IMR-90 (cell line): Measurements from ENCODE around the gene AVPR2. TPM values are rescaled to one million over a fixed set of nuclear protein-coding genes. Genes with fewer than 3 reads are reported as not detected.

Experiments
- ATAC-seq: fragments of 200-7000 bp; cut with Tn5 transposase; 2 replicates; pipeline ENCODE4 v1.9.1; 2020; ENCODE audit warnings: low read depth, mild to moderate bottlenecking, moderate library complexity
- BruUV-seq: library from RNA; stranded (reverse); fragments of 400-500 nt; replicated peaks from 2 replicates; lab custom pipeline; 2021; lab: Mats Ljungman, UMichigan
- CTCF ChIA-PET: fragments of 300-600 bp; formaldehyde crosslinking; extraction: SDS; loops from one replicate; lab custom pipeline; 2021; ENCODE audit warnings: antibody characterized with exemption; lab: Yijun Ruan, JAX
- POLR2A ChIA-PET: fragments of 300-600 bp; sonication (Branson Sonifier 250); formaldehyde crosslinking; loops from one replicate; lab custom pipeline; 2022; ENCODE audit warnings: antibody characterized with exemption; ENCODE audit not compliant: unreplicated experiment; lab: Charles Lee
- DNase-seq: peaks from one replicate; pipeline ENCODE4 v3.0.0; 2013
- H2AFZ ChIP-seq: replicated peaks from 2 replicates; pipeline ENCODE3; 2013; ENCODE audit warnings: low read length, mild to moderate bottlenecking; ENCODE audit not compliant: poor library complexity
- H2AK5ac ChIP-seq: 2 replicates; pipeline ENCODE4 v1.6.1; 2013; ENCODE audit warnings: low read depth, low read length, inconsistent platforms
- H2AK9ac ChIP-seq: replicated peaks from 2 replicates; pipeline ENCODE3; 2013; ENCODE audit warnings: mild to moderate bottlenecking, low read depth, low read length, moderate library complexity; ENCODE audit not compliant: poor library complexity
- H2BK120ac ChIP-seq: 2 replicates; pipeline ENCODE4 v1.6.1; 2013; ENCODE audit warnings: low read depth, low read length, inconsistent platforms
- H2BK15ac ChIP-seq: 3 replicates; pipeline ENCODE4 v1.6.1; 2013; ENCODE audit warnings: low read depth, low read length, inconsistent platforms
- H2BK20ac ChIP-seq: 2 replicates; pipeline ENCODE4 v1.6.1; 2013; ENCODE audit warnings: low read depth, mild to moderate bottlenecking, inconsistent platforms, low read length, moderate library complexity
- H2BK5ac ChIP-seq: 2 replicates; pipeline ENCODE4 v1.6.1; 2013; ENCODE audit warnings: mild to moderate bottlenecking, low read depth, low read length, inconsistent platforms; ENCODE audit not compliant: poor library complexity, severe bottlenecking
- H3K14ac ChIP-seq: replicated peaks from 2 replicates; pipeline ENCODE4 v1.6.1; 2013; ENCODE audit warnings: low read depth, low read length, inconsistent platforms
- H3K18ac ChIP-seq: 2 replicates; pipeline ENCODE4 v1.6.1; 2013; ENCODE audit warnings: low read depth, low read length, control low read depth
- H3K23ac ChIP-seq: 2 replicates; pipeline ENCODE4 v1.6.1; 2013; ENCODE audit warnings: low read depth, low read length, inconsistent platforms
- H3K27ac ChIP-seq: 2 replicates; pipeline ENCODE4 v1.5.1; 2013; ENCODE audit warnings: mild to moderate bottlenecking, control low read depth, low read length; ENCODE audit not compliant: insufficient read depth
- H3K27me3 ChIP-seq: 2 replicates; pipeline ENCODE4 v1.6.1; 2013; ENCODE audit warnings: low read length; ENCODE audit not compliant: control insufficient read depth, insufficient read depth
- H3K36me3 ChIP-seq: 2 replicates; pipeline ENCODE4 v1.6.1; 2013; ENCODE audit warnings: low read length, mixed read lengths; ENCODE audit not compliant: control insufficient read depth, insufficient read depth
- H3K4ac ChIP-seq: 2 replicates; pipeline ENCODE4 v1.6.1; 2013; ENCODE audit warnings: low read depth, low read length, inconsistent platforms
- H3K4me1 ChIP-seq: 2 replicates; pipeline ENCODE4 v1.6.1; 2013; ENCODE audit warnings: low read length, mixed read lengths; ENCODE audit not compliant: control insufficient read depth, insufficient read depth
- H3K4me2 ChIP-seq: 2 replicates; pipeline ENCODE4 v1.6.1; 2013; ENCODE audit warnings: low read depth, mild to moderate bottlenecking, control low read depth, low read length, moderate library complexity
- H3K4me3 ChIP-seq: 2 replicates; pipeline ENCODE4 v1.5.1; 2013; ENCODE audit warnings: low read depth, mild to moderate bottlenecking, control low read depth, low read length, moderate library complexity; ENCODE audit not compliant: insufficient read depth
- H3K56ac ChIP-seq: 2 replicates; pipeline ENCODE4 v1.6.1; 2013; ENCODE audit warnings: low read length, inconsistent platforms; ENCODE audit not compliant: insufficient read depth; ENCODE audit errors: extremely low read depth
- H3K79me1 ChIP-seq, 2 experiments: 2 replicates each; pipeline ENCODE4 v1.6.1; 2013; ENCODE audit warnings: low read length in 2 of 2, inconsistent platforms in 1 of 2, low read depth in 1 of 2
- H3K9ac ChIP-seq: 2 replicates; pipeline ENCODE4 v1.6.1; 2013; ENCODE audit warnings: low read depth, low read length, control low read depth
- H3K9me1 ChIP-seq: 2 replicates; pipeline ENCODE4 v1.6.1; 2013; ENCODE audit warnings: low read length, inconsistent platforms; ENCODE audit not compliant: insufficient read depth
- H3K9me3 ChIP-seq: 2 replicates; pipeline ENCODE4 v1.6.1; 2013; ENCODE audit warnings: low read length; ENCODE audit not compliant: control insufficient read depth, insufficient read depth
- H4K20me1 ChIP-seq: 2 replicates; pipeline ENCODE4 v1.6.1; 2013; ENCODE audit warnings: low read length, inconsistent platforms; ENCODE audit not compliant: insufficient read depth
- H4K5ac ChIP-seq: 2 replicates; pipeline ENCODE4 v1.6.1; 2013; ENCODE audit warnings: mild to moderate bottlenecking, low read depth, low read length, control low read depth
- H4K8ac ChIP-seq, 2 experiments: 2 replicates each; pipeline ENCODE4 v1.6.1; 2013; ENCODE audit warnings: low read depth in 2 of 2, low read length in 2 of 2, control low read depth in 1 of 2, inconsistent platforms in 1 of 2
- H4K91ac ChIP-seq: 2 replicates; pipeline ENCODE4 v1.6.1; 2013; ENCODE audit warnings: low read depth, low read length, inconsistent platforms; ENCODE audit not compliant: insufficient read depth
- BHLHE40 ChIP-seq: fragments of 150-350 bp; IDR thresholded peaks from 2 replicates; pipeline ENCODE4 v1.6.1; 2016; ENCODE audit warnings: mild to moderate bottlenecking, low read depth, low read length
- CHD1 ChIP-seq: IDR thresholded peaks from 2 replicates; pipeline ENCODE4 v1.6.1; 2012; ENCODE audit warnings: low read depth, low read length, improper control_type of control experiment
- FOS ChIP-seq: fragments of 150-350 bp; IDR thresholded peaks from 2 replicates; pipeline ENCODE4 v1.6.1; 2016; ENCODE audit warnings: low read depth, low read length
- MAFK ChIP-seq: IDR thresholded peaks from 2 replicates; pipeline ENCODE4 v1.6.1; 2012; ENCODE audit warnings: low read depth, low read length, improper control_type of control experiment
- MAZ ChIP-seq: IDR thresholded peaks from 2 replicates; pipeline ENCODE4 v1.6.1; 2012; ENCODE audit warnings: low read depth, mild to moderate bottlenecking, low read length, improper control_type of control experiment, moderate library complexity, borderline replicate concordance
- MXI1 ChIP-seq: IDR thresholded peaks from 2 replicates; pipeline ENCODE4 v1.6.1; 2012; ENCODE audit warnings: low read depth, mild to moderate bottlenecking, low read length, moderate library complexity, borderline replicate concordance
- NFE2L2 ChIP-seq: fragments of 150-350 bp; IDR thresholded peaks from 2 replicates; pipeline ENCODE4 v1.6.1; 2016; ENCODE audit warnings: low read depth, mild to moderate bottlenecking, low read length
- POLR2A ChIP-seq: IDR thresholded peaks from 2 replicates; pipeline ENCODE4 v1.6.1; 2012; ENCODE audit warnings: mild to moderate bottlenecking, low read depth, low read length
- RAD21 ChIP-seq: IDR thresholded peaks from 2 replicates; pipeline ENCODE4 v1.6.1; 2012; ENCODE audit warnings: low read length, improper control_type of control experiment
- RCOR1 ChIP-seq: IDR thresholded peaks from 2 replicates; pipeline ENCODE4 v1.6.1; 2012; ENCODE audit warnings: mild to moderate bottlenecking, low read length, improper control_type of control experiment; ENCODE audit not compliant: insufficient replicate concordance
- RFX5 ChIP-seq: IDR thresholded peaks from 2 replicates; pipeline ENCODE4 v1.8.0; 2012; ENCODE audit warnings: low read depth, mild to moderate bottlenecking, low read length, moderate library complexity
- SMC3 ChIP-seq: fragments of 150-350 bp; IDR thresholded peaks from 2 replicates; pipeline ENCODE4 v1.6.1; 2016; ENCODE audit warnings: low read depth, mild to moderate bottlenecking, antibody characterized with exemption, low read length, moderate library complexity
- WGBS, 2 experiments: methylation state at CpG; one replicate each; pipeline versions ENCODE4 v1.1.5 to v1.1.7; 2013; ENCODE audit warnings: missing lambda C conversion rate in 2 of 2; ENCODE audit not compliant: insufficient read length in 1 of 2; ENCODE audit errors: extremely low coverage in 2 of 2; 5-methylcytosine and 5-hydroxymethylcytosine counted together
- dilution Hi-C: fragments of 300-500 bp; cut with HindIII; formaldehyde crosslinking; loops from one replicate; pipeline ENCODE4 v1.14.3; 2018; ENCODE audit warnings: low sequenced_read_pairs; ENCODE audit not compliant: unreplicated experiment
- in situ Hi-C: fragments of 300-500 bp; cut with MboI; formaldehyde crosslinking; loops from 3 replicates; pipeline ENCODE4 v1.14.3; 2019; ENCODE audit warnings: low sequenced_read_pairs, inconsistent platforms, mixed read lengths
- intact Hi-C: fragments of 100-400 bp; cut with micrococcal nuclease; formaldehyde crosslinking; loops from 2 replicates; pipeline ENCODE4 v1.10.0; 2022
- polyA plus RNA-seq, 3 experiments: library from polyadenylated mRNA; depleted of rRNA; stranded (reverse); fragments of >200 nt; gene quantifications; 2 replicates each; pipeline ENCODE4 v1.2.3, GENCODE V29; 2012; ENCODE audit warnings: low replicate concordance in 1 of 3
- total RNA-seq: library from RNA; depleted of rRNA; stranded (reverse); fragments of >200 nt; gene quantifications from 2 replicates; pipeline ENCODE4 v1.2.3, GENCODE V29; 2012
- TF ChIP-seq, protein P1 (sequence below): fragments of 150-350 bp; IDR thresholded peaks from 2 replicates; pipeline ENCODE4 v1.6.1; 2017; ENCODE audit warnings: mild to moderate bottlenecking, antibody characterized with exemption, low read length, low read depth
- TF ChIP-seq, protein P2 (sequence below): conservative IDR thresholded peaks from 2 replicates; pipeline ENCODE4 v1.5.1; 2012; ENCODE audit warnings: mild to moderate bottlenecking, low read depth, low read length, improper control_type of control experiment
- TF ChIP-seq, protein P3 (sequence below): fragments of 150-350 bp; IDR thresholded peaks from 2 replicates; pipeline ENCODE4 v1.6.1; 2016; ENCODE audit warnings: low read depth, mild to moderate bottlenecking, low read length, moderate library complexity, borderline replicate concordance

Gene AVPR2
- total and polyA plus RNA-seq, 2 of the 4 experiments (the other 2 are of a cell fraction): not detected

DNA sequence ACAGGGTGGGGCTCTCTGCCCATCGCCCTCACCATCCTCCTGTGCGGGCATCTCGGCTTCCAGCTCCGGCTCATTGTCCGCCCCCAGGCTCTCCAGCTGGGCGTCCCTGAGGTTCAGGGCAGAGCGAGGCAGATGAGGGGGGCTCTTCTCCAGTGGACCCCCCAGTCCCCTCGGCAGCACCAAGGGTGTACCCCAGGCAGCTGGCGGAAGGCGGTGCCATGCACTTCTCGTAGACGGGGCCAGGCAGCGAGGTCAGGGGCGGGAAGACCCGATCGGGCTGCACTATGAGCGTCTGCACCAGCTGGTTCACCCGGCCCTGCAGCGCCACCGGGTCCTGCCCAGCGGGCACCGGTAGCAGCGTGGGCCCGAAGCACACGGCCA is 5.5 kb downstream of the AVPR2 start:
- no peak overlapping the region for H3K56ac ChIP-seq
- H3K9me3 ChIP-seq: no peaks in the 10 kb centered on the region; the same call in 1 of the 2 replicates
- 85% methylated on average over 15 of the region's 25 CpGs; no CpG with 5 or more reads in 1 of the 2 experiments for WGBS, 2 experiments
- no peak overlapping the region for H2AK5ac ChIP-seq
- no peaks in the 10 kb centered on the region for H3K36me3 ChIP-seq
- TF ChIP-seq BHLHE40 (no peak), SMC3 (no peak), RAD21 (no peak), NFE2L2 (no peak), FOS (no peak), RFX5 (no peak), POLR2A (no peak), CHD1 (no peak), RCOR1 (no peak), MXI1 (no peak), MAZ (no peak), MAFK (no peak)
- TF ChIP-seq, protein P1, sequence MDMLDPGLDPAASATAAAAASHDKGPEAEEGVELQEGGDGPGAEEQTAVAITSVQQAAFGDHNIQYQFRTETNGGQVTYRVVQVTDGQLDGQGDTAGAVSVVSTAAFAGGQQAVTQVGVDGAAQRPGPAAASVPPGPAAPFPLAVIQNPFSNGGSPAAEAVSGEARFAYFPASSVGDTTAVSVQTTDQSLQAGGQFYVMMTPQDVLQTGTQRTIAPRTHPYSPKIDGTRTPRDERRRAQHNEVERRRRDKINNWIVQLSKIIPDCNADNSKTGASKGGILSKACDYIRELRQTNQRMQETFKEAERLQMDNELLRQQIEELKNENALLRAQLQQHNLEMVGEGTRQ: no peak
- TF ChIP-seq, protein P2, sequence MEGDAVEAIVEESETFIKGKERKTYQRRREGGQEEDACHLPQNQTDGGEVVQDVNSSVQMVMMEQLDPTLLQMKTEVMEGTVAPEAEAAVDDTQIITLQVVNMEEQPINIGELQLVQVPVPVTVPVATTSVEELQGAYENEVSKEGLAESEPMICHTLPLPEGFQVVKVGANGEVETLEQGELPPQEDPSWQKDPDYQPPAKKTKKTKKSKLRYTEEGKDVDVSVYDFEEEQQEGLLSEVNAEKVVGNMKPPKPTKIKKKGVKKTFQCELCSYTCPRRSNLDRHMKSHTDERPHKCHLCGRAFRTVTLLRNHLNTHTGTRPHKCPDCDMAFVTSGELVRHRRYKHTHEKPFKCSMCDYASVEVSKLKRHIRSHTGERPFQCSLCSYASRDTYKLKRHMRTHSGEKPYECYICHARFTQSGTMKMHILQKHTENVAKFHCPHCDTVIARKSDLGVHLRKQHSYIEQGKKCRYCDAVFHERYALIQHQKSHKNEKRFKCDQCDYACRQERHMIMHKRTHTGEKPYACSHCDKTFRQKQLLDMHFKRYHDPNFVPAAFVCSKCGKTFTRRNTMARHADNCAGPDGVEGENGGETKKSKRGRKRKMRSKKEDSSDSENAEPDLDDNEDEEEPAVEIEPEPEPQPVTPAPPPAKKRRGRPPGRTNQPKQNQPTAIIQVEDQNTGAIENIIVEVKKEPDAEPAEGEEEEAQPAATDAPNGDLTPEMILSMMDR: no peak
- TF ChIP-seq, protein P3, sequence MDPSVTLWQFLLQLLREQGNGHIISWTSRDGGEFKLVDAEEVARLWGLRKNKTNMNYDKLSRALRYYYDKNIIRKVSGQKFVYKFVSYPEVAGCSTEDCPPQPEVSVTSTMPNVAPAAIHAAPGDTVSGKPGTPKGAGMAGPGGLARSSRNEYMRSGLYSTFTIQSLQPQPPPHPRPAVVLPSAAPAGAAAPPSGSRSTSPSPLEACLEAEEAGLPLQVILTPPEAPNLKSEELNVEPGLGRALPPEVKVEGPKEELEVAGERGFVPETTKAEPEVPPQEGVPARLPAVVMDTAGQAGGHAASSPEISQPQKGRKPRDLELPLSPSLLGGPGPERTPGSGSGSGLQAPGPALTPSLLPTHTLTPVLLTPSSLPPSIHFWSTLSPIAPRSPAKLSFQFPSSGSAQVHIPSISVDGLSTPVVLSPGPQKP: no peak
- H2BK20ac ChIP-seq: no peak overlapping the region
- no peak overlapping the region for H3K4me2 ChIP-seq
- no peak overlapping the region for H3K18ac ChIP-seq
- no peaks in the 10 kb centered on the region for H3K4me1 ChIP-seq
- no peaks in the 10 kb centered on the region for H4K20me1 ChIP-seq
- H3K9me1 ChIP-seq: no peaks in the 10 kb centered on the region
- ChIA-PET POLR2A (no interaction called here), CTCF (no interaction called here)
- H4K8ac ChIP-seq: no peak overlapping the region
- no peak for DNase-seq
- no peak overlapping the region for H4K5ac ChIP-seq
- ATAC-seq: no peak
- intact Hi-C loops (no loop called here), dilution Hi-C loops (no loop called here), in situ Hi-C loops (loop anchor here (25.0 kb wide), 1 partner anchor 948 kb away; no protein-coding TSS in a partner anchor)
- H3K27me3 ChIP-seq: peaks cover 13% of the 10 kb centered on the region
- no peak overlapping the region for H3K23ac ChIP-seq
- no peak overlapping the region for H2BK120ac ChIP-seq
- no peaks in the 10 kb centered on the region for H3K79me1 ChIP-seq
- no peak overlapping the region for H3K4me3 ChIP-seq
- no peak overlapping the region for H2AFZ ChIP-seq
- H3K4ac ChIP-seq: no peak overlapping the region
- H3K14ac ChIP-seq: no peak overlapping the region
- no peak overlapping the region for H2AK9ac ChIP-seq
- no peak overlapping the region for H2BK5ac ChIP-seq
- no TSS peak for BruUV-seq
- no peak overlapping the region for H4K91ac ChIP-seq
- H3K27ac ChIP-seq: no peak overlapping the region
- no peak overlapping the region for H3K9ac ChIP-seq
- no peak overlapping the region for H2BK15ac ChIP-seq
